Measurements from ENCODE around the gene TMEM86A.

DNA sequence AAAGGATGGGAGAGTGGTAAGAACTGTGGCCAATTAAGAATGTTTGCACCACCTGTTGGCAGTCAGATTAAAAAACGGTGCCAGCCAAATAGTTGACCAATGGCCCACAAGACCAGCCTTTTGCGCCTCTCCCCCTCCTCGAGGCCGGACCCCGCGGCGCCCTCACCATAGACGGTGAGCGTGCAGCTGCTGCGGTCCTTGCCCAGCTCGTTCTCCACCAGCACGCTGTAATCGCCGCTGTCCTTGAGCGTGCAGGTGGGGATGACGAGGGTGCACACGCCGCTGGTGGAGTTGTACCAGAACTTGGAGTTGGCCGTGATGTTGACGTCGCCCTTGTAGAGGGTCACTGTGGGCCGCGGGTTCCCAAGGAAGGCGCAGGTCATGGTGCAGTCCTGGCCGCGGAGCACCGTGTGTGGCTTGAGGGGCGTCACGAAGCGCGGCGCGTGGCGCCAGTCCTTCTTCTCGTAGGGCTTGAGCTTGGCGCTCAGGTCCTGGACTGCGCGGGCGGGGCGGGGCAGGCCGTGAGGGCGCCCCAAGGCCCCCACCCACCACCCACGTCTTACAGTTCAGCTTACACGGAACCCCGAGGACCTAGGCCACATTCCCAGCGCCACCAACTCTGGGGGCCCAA is 7.2 kb downstream of the TMEM86A start:
- TF ChIP-seq, protein P1, sequence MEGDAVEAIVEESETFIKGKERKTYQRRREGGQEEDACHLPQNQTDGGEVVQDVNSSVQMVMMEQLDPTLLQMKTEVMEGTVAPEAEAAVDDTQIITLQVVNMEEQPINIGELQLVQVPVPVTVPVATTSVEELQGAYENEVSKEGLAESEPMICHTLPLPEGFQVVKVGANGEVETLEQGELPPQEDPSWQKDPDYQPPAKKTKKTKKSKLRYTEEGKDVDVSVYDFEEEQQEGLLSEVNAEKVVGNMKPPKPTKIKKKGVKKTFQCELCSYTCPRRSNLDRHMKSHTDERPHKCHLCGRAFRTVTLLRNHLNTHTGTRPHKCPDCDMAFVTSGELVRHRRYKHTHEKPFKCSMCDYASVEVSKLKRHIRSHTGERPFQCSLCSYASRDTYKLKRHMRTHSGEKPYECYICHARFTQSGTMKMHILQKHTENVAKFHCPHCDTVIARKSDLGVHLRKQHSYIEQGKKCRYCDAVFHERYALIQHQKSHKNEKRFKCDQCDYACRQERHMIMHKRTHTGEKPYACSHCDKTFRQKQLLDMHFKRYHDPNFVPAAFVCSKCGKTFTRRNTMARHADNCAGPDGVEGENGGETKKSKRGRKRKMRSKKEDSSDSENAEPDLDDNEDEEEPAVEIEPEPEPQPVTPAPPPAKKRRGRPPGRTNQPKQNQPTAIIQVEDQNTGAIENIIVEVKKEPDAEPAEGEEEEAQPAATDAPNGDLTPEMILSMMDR (conservative IDR thresholded peaks at IDR 0.05), result no peak
- no peak for TF ChIP-seq ZFX (IDR thresholded peaks at IDR 0.05)

Measured in C4-2B (cell line).